HG03097 (cell line): ENCODE results near the gene UNK.
A peak's percentile ranks its signal among the peaks of the same experiment; 100 is the strongest.
"Not testable (repeated sequence)": the region's sequence is repeated elsewhere in the genome, so short reads cannot be mapped to it uniquely, and the experiment has no call there.

Source experiments
- ATAC-seq: cut with Tn5 transposase; IDR thresholded peaks from one replicate; pipeline ENCODE4 v1.9.1; 2021; ENCODE audit not compliant: unreplicated experiment, low FRiP score

UNK gene

GRCh38 chr17:75753514-75754377 lies 30.9 kb upstream of the UNK start:
- no peak for ATAC-seq

DNA sequence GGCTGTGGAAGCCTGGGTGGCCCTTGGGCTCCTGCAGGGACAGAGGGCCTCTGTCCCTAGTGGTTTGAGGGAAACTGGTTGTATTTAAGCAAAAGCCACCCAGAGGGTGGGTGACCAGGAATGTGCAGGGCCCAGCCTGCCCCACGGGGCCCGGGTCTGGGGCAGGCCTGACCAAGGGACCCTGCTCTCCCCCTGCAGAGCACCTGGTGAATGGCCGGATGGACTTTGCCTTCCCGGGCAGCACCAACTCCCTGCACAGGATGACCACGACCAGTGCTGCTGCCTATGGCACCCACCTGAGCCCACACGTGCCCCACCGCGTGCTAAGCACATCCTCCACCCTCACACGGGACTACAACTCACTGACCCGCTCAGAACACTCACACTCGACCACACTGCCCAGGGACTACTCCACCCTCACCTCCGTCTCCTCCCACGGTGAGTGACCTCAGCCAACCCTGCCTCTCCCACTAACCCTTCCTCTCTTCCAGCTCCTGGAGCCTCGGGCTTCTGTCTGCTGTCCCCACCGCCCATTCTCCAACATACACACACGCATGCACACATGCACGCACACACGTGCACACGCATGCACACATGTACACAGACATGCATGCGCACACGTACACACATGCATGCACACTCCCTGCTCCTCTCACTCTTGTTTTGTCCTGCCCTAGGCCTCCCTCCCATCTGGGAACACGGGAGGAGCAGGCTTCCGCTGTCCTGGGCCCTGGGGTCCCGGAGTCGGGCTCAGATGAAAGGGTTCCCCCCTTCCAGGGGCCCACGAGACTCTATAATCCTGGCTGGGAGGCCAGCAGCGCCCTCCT lies 30.0 kb upstream of the UNK start:
- no peak for ATAC-seq

DNA sequence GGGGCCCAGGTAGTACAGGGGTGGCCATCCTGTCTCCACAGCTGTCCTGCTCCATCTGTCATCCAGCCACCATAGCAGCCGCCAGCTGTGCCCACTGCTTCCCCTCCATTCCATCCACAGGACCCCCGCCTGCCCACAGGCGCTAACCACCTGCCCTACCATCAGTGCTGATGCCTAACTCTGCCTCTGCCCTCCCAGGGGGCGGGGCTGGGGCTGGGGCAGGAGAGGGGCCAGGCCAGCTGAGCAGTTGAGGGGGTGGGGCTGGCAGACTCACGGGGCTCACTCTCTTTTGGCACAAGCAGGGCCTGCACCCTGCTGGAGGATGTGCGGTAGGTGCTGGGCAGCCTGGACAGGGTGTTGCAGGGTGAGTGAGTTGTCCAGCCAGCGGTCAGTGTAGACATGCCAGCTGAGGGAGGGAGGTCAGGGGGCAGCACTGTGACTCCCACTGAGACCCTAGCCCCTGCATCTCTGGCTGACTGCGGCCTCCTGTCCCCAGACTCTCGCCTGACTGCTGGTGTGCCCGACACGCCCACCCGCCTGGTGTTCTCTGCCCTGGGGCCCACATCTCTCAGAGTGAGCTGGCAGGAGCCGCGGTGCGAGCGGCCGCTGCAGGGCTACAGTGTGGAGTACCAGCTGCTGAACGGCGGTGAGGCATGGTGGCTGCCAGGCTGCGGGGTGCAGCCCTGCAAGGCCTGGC lies 29.3 kb upstream of the UNK start:
- no peak for ATAC-seq

- ATAC-seq = no peak
These were observed 28.6 kb upstream of the UNK start for GRCh38 chr17:75755990-75756389.

DNA sequence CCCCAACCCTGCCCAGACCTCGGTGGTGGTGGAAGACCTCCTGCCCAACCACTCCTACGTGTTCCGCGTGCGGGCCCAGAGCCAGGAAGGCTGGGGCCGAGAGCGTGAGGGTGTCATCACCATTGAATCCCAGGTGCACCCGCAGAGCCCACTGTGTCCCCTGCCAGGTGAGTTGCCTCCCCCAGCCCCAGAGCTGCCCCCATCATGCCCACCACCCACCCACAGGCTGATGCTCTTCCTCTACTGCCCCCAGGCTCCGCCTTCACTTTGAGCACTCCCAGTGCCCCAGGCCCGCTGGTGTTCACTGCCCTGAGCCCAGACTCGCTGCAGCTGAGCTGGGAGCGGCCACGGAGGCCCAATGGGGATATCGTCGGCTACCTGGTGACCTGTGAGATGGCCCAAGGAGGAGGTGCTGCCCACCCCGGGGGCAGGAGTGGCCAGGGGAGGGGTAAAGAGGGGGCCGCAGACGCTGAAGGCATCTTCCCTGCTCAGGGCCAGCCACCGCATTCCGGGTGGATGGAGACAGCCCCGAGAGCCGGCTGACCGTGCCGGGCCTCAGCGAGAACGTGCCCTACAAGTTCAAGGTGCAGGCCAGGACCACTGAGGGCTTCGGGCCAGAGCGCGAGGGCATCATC lies 28.0 kb upstream of the UNK start:
- ATAC-seq = no peak

DNA sequence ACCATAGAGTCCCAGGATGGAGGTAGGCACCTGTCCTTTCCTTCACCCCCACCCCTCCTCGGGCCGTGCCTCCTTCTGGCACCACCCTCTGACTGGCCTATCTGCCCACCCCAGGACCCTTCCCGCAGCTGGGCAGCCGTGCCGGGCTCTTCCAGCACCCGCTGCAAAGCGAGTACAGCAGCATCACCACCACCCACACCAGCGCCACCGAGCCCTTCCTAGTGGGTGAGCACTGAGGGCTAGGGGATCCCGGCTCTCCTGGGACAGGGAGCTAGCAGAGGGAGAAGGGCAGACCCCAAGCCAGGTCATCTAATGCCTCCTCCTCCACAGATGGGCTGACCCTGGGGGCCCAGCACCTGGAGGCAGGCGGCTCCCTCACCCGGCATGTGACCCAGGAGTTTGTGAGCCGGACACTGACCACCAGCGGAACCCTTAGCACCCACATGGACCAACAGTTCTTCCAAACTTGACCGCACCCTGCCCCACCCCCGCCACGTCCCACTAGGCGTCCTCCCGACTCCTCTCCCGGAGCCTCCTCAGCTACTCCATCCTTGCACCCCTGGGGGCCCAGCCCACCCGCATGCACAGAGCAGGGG lies 27.4 kb upstream of the UNK start:
- no peak for ATAC-seq

- ATAC-seq = no peak
These were observed 26.3 kb upstream of the UNK start for GRCh38 chr17:75758131-75758905.

- ATAC-seq = no peak
These were observed 25.1 kb upstream of the UNK start for GRCh38 chr17:75759457-75759856.

DNA sequence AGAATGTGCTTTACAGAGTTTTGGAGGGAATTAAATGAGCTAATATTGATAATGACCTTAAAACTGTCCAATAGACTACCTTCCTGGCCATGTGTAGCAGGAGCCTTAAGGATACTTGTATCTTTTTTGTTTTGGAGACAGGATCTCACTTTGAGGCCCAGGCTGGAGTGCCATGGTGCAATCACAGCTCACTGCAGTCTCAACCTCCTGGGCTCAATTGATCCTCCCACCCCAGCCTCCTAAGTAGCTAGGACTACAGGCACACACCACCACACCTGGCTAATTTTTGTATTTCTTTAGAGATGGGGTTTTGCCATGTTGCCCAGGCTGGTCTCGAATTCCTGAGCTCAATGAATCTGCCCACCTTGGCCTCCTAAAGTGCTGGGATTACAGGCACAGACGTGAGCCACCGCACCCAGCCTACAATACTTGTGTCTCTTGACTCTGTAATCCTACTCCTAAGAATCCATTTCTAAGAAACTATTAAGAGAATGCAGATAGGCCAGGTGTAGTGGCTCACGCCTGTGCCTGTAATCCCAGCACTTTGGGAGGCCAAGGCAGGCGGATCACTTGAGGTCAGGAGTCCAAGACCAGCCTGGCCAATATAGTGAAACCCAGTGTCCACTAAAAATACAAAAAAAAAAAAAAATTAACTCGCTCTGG lies 24.5 kb upstream of the UNK start:
- ATAC-seq = not testable (repeated sequence)

DNA sequence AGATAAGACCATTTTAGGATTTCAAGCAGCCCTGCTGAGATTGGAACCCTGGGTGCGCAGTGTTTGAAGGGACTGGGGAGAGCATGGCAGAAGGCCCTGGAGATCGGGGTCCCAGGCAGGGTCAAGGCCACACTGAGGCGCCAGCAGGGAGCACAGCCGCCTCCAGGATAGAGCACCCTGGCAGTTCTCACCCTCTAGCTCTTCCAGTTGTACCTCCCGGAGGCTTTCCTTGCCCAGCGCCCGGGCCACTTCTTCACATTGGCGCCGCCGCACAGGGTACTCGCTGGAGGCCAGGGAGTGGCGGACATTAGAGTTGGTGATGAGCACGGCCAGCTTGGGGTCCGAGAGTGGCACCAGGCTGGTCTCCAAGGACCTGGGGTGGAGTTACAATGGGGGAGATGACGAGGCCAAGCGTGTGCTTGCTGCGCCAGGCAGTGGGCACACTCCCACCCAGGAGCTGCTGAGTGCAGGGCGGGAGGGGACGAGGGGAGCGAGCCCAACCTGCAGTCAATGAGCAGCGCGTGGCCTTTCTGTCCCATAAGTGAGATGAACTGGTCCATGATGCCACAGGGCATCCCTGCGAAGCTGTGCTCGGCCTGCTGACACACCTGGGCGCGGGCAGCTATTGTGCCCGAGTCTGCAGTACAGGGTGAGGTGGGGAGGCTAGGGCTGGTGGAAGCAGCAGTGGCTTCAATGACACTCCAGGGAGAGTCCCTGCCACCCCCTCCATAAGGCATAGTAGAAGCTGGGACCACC lies 21.9 kb upstream of the UNK start:
- ATAC-seq = no peak

DNA sequence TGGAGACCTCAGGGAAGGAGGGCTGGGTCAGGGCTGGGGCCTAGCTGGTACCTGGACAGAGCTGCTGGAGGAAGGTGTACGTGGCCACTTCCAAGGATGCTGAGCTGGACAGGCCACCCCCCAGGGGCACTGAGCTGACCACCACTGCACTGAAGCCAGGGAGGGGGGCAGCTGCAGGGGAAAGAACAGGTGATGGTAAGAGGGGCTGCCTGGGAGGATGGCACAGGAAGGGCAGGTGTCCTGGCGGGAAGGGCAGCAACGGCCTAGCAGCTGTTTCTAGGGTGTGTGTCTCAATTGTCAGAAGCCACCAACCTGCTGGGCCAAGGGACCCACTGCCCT lies 21.4 kb upstream of the UNK start:
- ATAC-seq = no peak

GRCh38 chr17:75763613-75764416 lies 20.8 kb upstream of the UNK start:
- ATAC-seq = no peak

DNA sequence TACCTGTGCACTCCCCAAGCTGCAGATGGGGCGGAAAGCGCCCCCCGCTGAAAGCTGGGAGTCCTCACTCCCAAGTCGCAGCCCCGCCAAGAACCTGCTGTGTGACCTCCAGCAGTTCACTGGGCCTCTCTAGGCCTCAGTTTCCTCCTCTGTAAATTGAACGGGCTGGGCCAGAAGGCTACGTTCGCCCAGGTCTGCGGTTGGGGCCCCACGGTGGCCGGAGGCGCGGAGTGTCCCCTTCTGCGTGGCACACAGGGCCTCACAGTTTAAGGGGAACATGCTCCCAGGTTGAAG lies 20.2 kb upstream of the UNK start:
- ATAC-seq = no peak

GRCh38 chr17:75764711-75765421 lies 19.7 kb upstream of the UNK start, which contains the start of gene GALK1:
GALK1 (minus strand) TSS chr17:75765192; CDS start chr17:75765136, 56 bp downstream.
- peak; percentile 60 for ATAC-seq

GRCh38 chr17:75765981-75766380 lies 18.6 kb upstream of the UNK start:
- ATAC-seq = no peak

GRCh38 chr17:75767881-75768280 lies 16.7 kb upstream of the UNK start:
- no peak for ATAC-seq

GRCh38 chr17:75769536-75769935 lies 15.1 kb upstream of the UNK start:
- ATAC-seq = no peak
